HG03196 (cell line): ENCODE measurements around the gene AKAP10.
"Not testable (repeated sequence)": the region's sequence is repeated elsewhere in the genome, so short reads cannot be mapped to it uniquely, and the experiment has no call there.

Experiments used
- ATAC-seq: cut with Tn5 transposase; IDR thresholded peaks from one replicate; pipeline ENCODE4 v1.9.1; 2021; ENCODE audit not compliant: unreplicated experiment

Gene AKAP10

DNA sequence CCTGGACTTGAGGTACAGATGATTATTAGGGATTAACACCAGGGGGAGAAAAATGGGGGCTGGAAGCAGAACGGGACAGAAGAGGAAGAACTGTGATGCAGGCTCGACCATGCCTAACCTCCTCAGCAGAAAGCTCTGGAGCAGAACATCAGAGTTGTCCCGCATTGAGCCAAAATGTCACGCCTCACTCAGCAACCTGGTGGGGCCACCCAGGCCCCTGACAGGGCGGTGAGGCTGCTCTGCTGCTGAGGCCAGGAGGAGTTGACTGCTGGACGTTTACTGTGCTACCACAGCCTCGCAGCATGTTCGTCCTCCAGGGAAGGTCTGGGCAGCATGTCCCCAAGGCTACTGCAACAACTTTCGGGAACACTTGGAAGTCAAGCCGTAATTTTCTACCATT, 103.4 kb downstream of the AKAP10 start:
- no peak for ATAC-seq

- ATAC-seq = no peak
Measured at GRCh38 chr17:19873346-19873745, 104.3 kb downstream of the AKAP10 start.

DNA sequence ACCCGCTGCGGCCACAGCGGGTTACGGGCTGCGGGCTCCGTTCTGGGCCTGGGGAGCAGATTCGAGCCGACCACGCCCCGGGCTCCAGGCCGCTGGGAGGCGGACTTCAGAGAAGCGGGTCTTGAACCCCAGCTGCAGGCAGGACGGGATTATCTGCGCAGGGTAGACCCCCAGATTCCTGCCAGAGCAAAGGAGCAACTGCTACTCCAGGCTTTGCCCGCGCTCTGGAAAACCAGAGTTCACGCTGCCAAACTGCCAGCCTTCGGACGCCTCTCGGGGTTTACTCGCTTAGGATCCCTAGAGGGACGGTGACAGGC, 109.6 kb downstream of the AKAP10 start:
- no peak for ATAC-seq

DNA sequence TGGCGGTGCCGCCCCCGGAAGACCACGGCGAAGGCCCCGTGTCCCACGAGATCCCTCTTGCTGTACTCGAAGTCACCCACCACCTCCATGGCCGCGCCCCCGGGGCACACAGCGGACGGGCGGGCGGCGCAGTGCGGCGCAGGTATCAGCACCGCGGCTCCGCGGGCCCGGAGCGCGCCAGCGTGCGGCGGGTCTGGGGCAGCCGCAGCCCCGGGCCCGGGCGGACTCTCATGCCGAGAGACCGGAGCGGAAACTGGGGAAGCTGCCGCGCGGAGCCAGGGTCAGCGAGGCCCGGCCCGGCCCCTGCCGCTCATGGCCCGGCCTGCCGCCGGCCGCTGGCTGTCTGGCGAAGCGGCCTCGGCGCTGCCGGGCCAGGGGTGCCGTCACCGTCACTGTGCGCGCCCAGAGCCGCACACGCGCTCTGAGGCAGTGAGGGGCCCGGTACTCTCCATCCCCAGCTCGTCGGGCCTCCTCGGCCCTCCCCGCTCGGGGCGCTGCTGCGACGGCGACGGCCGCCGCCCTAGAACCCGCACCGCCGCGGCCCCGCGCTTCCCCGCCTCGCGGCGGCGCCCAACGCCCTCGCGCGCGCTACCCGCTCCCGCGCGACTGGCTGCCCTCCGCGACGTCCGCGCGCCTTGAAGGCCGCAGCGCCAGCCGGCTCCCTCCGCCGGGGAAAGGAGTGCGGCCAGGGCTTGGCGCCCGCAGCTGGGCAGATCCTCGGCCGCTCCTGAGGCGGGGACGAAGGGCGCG, 110.1 kb downstream of the AKAP10 start, which contains the start of gene ULK2:
Gene ULK2, minus strand, starts transcription at position 608 of the 750 bp plus-strand sequence. Its CDS starts 519 bp downstream, at position 89.
- ATAC-seq = no peak

DNA sequence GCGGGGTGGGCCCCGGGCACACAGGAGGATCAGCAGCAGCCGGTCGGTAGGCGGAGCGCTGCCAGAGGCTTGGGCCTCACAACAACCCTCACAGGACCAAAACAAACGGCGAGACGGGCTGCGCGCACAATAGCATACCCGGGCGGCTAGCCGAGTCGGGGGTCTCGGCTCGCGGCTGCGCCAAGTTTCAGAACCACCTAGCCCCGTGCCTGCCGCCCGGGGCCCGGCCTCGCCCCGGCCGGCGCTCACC, 110.6 kb downstream of the AKAP10 start:
- ATAC-seq = no peak

- no peak for ATAC-seq
Measured at GRCh38 chr17:19865021-19865420, 112.6 kb downstream of the AKAP10 start.

DNA sequence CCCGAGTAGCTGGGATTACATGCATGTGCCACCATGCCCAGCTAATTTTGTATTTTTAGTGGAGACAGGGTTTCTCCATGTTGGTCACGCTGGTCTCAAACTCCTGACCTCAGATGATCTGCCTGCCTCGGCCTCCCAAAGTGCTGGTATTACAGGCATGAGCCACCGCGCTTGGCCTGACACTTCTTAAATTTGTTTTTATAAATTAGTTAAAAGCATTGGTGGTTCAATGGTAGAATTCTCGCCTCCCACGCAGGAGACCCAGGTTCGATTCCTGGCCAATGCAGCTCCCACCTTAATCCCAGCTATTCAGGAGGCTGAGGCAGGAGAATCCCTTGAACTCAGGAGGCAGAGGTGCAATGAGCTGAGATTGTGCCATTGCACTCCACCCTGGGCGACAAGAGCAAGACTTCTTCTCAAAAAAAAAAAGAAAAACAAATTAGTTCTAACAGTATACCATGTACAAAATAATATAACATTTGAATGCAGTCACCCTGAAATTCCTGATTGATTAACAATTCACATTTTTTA, 116.9 kb downstream of the AKAP10 start:
- ATAC-seq = not testable (repeated sequence)

DNA sequence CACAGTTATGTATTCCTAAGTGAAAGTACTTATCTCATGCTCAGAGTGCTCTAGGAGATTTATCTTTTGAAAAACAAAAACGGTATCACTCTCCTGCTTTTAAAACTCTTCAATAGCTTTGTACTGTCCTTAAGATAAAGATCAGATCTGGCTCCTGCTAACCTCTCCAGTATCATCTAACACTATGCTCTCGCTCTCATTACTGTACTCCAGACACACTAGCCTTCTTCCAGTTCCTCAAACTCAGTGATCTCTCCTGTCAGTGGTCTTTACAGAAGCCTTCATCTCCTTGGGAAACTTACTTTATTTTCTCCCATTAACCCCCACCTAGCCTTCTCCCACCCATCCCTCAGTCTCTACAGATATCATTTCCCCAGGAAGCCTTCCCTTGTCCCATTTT, 120.0 kb downstream of the AKAP10 start:
- no peak for ATAC-seq
